ENCODE data around the gene NOC2L.
A peak's percentile ranks its signal among the peaks of the same experiment; 100 is the strongest.

Gene NOC2L

DNA sequence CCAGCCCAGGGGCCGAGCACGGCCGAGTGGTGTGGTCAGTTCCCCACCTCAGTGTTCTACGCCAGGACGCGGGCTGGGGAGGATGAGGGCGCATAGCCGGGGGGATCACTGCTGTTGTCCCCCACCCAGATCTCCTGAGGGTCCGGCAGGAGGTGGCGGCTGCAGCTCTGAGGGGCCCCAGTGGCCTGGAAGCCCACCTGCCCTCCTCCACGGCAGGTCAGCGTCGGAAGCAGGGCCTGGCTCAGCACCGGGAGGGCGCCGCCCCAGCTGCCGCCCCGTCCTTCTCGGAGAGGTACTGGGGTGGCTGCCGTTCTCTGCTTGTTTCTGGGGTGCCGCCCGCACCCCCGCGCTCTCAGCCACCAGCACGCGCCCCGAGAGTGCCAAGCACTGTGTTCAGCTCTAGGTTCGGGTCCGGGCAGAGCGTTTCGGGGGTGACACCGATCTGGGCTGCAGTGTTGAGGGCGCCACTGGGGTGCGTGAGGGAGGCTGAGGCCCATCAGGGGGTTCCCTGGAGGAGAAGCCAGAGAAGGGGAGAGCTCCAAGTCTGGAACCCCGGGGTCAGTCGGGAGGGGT lies 18.0 kb downstream of the NOC2L start:
- no peak overlapping the region for H3K27ac Mint-ChIP-seq
- peaks cover 3% of the 10 kb centered on the region for H3K4me1 Mint-ChIP-seq (ENCODE audit: low read depth)
- peak overlapping the region; percentile 58 for H3K4me3 Mint-ChIP-seq

DNA sequence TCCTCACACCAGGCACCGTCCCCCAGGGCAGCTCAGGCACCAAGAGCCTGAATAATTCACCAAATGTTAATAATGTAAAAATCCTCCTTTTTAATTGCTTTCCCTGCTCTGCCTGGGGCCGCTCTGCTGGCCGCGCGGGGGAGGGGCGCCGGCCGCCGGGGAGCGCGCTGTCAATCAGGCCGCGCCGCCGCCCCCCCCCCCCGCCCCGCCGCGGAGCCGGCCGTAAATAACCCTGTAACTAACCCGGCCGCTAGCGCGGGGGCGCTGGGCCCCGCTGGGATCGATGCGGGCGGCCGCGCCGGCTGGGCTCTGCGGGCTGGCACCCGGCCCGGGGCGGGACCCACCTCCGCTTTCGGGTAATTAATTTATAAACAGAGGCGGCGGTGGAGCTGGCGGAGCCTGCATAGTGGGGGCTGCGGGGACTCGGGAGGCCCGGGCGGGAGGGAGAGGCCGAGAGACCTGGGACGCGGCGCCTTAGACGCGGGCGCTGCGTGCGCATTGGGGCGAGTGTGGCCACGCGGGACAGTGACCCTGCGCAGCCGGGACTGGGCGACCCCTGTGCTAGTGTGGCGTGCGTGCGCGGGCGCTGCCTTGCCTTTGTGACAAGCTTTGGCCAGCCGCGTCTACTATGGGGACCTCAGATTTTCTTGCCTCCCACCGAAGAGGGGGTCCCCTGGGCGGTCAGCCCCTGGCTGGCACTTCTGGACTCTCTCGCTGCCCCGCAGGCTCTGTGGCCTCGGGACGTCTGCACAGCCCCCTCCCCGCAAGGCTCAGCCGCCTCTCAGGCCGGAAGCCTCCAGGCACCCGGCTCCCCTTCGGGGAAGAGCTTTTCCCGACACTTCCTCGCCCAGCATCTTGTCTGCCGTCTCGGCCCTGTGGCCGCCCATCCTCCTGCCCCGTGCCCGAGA lies 18.7 kb downstream of the NOC2L start:
- Mint-ChIP-seq H3K27ac (no peak overlapping the region), H3K27me3 (ENCODE audit: low read depth) (peaks cover 33% of the 10 kb centered on the region), H3K9me3 (no peaks in the 10 kb centered on the region), H3K36me3 (ENCODE audit: low read depth) (peaks cover 7% of the 10 kb centered on the region), H3K4me3 (peak overlapping the region; percentile 21), H3K4me1 (ENCODE audit: low read depth) (peaks cover 3% of the 10 kb centered on the region)
- no peak for DNase-seq (ENCODE audit: low spot score)

More for the DNA sequence above, 18.0 kb downstream of the NOC2L start:
- Mint-ChIP-seq H3K9me3 (no peaks in the 10 kb centered on the region), H3K27me3 (ENCODE audit: low read depth) (peaks cover 30% of the 10 kb centered on the region), H3K36me3 (ENCODE audit: low read depth) (peaks cover 14% of the 10 kb centered on the region)
- no peak for DNase-seq (ENCODE audit: low spot score)

DNA sequence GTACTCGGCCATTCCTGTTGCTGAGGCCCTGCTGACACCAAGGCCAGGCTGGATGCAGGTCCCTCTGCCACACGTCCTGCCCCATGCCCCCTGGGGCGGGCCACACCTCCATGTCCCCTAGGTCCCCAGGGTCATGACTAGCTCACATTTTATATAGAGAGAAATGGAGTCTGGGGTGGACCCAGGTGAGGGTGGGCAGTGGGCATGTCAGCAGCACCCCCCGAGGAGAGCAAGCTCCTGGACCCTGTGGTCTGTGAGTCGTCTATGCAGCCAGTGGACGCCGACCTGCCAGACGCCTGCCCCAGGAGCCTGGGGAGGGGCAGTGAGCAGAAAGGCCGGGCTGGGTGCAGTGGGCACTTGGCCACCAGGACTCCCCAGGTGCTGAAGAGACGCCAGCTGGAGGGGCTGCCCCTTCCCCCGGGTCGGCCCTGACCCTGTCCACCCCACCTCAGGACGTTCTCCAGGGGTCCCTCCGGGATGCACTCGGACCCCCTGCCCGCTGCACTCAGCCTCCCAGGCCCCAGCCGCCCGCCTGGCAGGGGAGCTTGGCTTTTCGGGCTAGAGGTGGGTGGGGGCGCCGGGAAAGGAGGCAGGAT lies 19.4 kb downstream of the NOC2L start:
- H3K4me1 Mint-ChIP-seq (ENCODE audit: low read depth), result peaks cover 3% of the 10 kb centered on the region
- peaks cover 2% of the 10 kb centered on the region for H3K36me3 Mint-ChIP-seq (ENCODE audit: low read depth)
- no peak overlapping the region for H3K27ac Mint-ChIP-seq
- DNase-seq (ENCODE audit: low spot score), result no peak
- H3K9me3 Mint-ChIP-seq, result no peaks in the 10 kb centered on the region
- no peak overlapping the region for H3K4me3 Mint-ChIP-seq
- peaks cover 38% of the 10 kb centered on the region for H3K27me3 Mint-ChIP-seq (ENCODE audit: low read depth)

GRCh38 chr1:938711-939489 lies 20.2 kb downstream of the NOC2L start:
- H3K4me3 Mint-ChIP-seq, result no peak overlapping the region

GRCh38 chr1:938088-938683 lies 20.9 kb downstream of the NOC2L start:
- no peak overlapping the region for H3K4me3 Mint-ChIP-seq
- no peak overlapping the region for H3K27ac Mint-ChIP-seq
- H3K9me3 Mint-ChIP-seq, result no peaks in the 10 kb centered on the region
- no peaks in the 10 kb centered on the region for H3K36me3 Mint-ChIP-seq (ENCODE audit: low read depth)
- no peak for DNase-seq (ENCODE audit: low spot score)
- peaks cover 3% of the 10 kb centered on the region for H3K4me1 Mint-ChIP-seq (ENCODE audit: low read depth)
- peaks cover 39% of the 10 kb centered on the region for H3K27me3 Mint-ChIP-seq (ENCODE audit: low read depth)

More at GRCh38 chr1:938711-939489, 20.2 kb downstream of the NOC2L start:
- H3K4me1 Mint-ChIP-seq (ENCODE audit: low read depth), result peaks cover 3% of the 10 kb centered on the region
- no peak for DNase-seq (ENCODE audit: low spot score)
- no peaks in the 10 kb centered on the region for H3K36me3 Mint-ChIP-seq (ENCODE audit: low read depth)
- peaks cover 38% of the 10 kb centered on the region for H3K27me3 Mint-ChIP-seq (ENCODE audit: low read depth)
- H3K27ac Mint-ChIP-seq, result no peak overlapping the region
- H3K9me3 Mint-ChIP-seq, result no peaks in the 10 kb centered on the region

GRCh38 chr1:937521-937920 lies 21.5 kb downstream of the NOC2L start:
- Mint-ChIP-seq H3K36me3 (ENCODE audit: low read depth) (no peaks in the 10 kb centered on the region), H3K4me3 (no peak overlapping the region), H3K27me3 (ENCODE audit: low read depth) (peaks cover 38% of the 10 kb centered on the region), H3K27ac (no peak overlapping the region), H3K4me1 (ENCODE audit: low read depth) (peaks cover 3% of the 10 kb centered on the region), H3K9me3 (no peaks in the 10 kb centered on the region)
- no peak for DNase-seq (ENCODE audit: low spot score)

- DNase-seq (ENCODE audit: low spot score), result no peak
- Mint-ChIP-seq H3K36me3 (ENCODE audit: low read depth) (no peaks in the 10 kb centered on the region), H3K4me1 (ENCODE audit: low read depth) (peaks cover 3% of the 10 kb centered on the region), H3K9me3 (no peaks in the 10 kb centered on the region), H3K27me3 (ENCODE audit: low read depth) (peaks cover 39% of the 10 kb centered on the region), H3K27ac (no peak overlapping the region), H3K4me3 (no peak overlapping the region)
These were observed 22.4 kb downstream of the NOC2L start for GRCh38 chr1:936348-937264.

DNA sequence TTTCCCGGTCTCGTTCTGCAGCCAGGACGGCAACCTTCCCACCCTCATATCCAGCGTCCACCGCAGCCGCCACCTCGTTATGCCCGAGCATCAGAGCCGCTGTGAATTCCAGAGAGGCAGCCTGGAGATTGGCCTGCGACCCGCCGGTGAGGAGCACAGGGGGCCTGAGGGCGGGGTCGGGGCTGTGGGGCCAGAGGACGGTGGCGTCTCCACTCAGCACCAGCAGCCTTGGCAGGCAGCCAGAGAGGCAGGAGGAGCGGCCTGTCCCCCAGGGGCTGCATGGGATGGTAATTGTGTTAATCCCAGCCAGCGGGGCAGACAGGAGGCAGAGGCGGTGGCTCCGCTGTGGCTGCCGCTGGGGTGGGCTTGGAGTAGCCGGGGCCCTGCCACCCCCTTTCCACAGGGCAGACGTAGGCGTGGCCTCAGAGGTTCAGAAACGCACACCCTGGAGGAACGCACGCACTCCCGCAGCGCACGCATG lies 23.3 kb downstream of the NOC2L start:
- no peaks in the 10 kb centered on the region for H3K9me3 Mint-ChIP-seq
- DNase-seq (ENCODE audit: low spot score), result no peak
- H3K4me1 Mint-ChIP-seq (ENCODE audit: low read depth), result no peaks in the 10 kb centered on the region
- peaks cover 40% of the 10 kb centered on the region for H3K27me3 Mint-ChIP-seq (ENCODE audit: low read depth)
- H3K4me3 Mint-ChIP-seq, result no peak overlapping the region
- H3K27ac Mint-ChIP-seq, result no peak overlapping the region
- H3K36me3 Mint-ChIP-seq (ENCODE audit: low read depth), result no peaks in the 10 kb centered on the region

DNA sequence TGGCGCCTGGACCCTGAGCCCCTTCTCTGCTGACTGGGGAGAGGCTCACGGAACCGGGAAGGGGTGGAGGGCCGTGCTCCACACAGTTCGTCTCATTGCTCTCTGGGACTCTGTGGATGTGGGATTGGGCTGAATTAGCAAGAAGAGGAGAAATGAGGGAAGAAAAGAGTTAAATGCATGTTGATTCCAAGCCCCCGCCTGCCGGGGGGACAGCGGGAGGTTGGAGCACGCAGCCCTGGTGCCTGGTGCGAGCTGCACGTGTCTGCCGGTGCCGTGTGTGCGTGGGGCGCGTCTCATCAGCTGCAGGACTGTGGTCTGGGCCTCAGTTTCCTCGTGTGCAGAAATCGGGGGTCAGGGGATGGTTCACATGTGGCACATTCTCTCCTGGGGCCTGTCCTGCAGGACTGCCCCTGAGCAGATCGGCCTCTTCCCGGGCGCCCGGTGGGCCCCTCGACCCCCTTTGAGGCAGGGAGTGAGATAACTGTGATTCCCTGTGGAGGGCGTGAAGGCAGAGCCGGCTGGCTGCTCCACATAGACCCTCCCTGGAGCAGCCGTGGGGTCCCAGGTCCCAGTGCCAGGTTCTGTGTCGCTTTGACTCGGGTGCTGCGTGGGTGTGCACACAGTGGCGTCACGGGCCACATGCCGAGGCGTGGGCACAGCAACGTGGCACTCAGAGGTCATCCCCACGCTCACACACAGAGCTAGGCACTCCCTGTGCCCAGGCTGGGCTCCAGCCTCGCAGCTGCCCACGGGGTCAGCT lies 23.9 kb downstream of the NOC2L start:
- H3K9me3 Mint-ChIP-seq, result no peaks in the 10 kb centered on the region

DNA sequence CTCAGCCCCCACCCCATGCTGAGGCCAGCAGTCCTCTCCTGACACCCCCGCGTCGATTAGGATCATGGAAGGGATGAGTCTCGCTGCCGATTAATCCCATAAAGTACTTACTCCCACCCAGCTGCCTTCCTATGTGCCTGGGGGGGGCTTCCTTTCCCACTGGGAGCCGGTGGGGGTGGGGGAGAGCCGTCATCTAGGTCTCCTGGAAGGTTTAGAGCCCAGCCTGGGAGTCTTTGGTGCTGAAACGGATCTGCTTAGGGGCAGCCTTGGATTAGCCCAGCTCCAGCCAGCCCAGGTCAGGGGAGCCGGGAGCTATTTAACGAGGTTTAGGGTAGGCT lies 25.5 kb downstream of the NOC2L start:
- Mint-ChIP-seq H3K27me3 (ENCODE audit: low read depth) (peaks cover 36% of the 10 kb centered on the region), H3K9me3 (no peaks in the 10 kb centered on the region), H3K27ac (no peak overlapping the region), H3K4me1 (ENCODE audit: low read depth) (no peaks in the 10 kb centered on the region), H3K4me3 (no peak overlapping the region), H3K36me3 (ENCODE audit: low read depth) (no peaks in the 10 kb centered on the region)
- DNase-seq (ENCODE audit: low spot score), result no peak

More for the DNA sequence above, 23.9 kb downstream of the NOC2L start:
- no peak for DNase-seq (ENCODE audit: low spot score)
- no peak overlapping the region for H3K4me3 Mint-ChIP-seq
- H3K4me1 Mint-ChIP-seq (ENCODE audit: low read depth), result no peaks in the 10 kb centered on the region
- H3K27ac Mint-ChIP-seq, result no peak overlapping the region
- peaks cover 37% of the 10 kb centered on the region for H3K27me3 Mint-ChIP-seq (ENCODE audit: low read depth)
- H3K36me3 Mint-ChIP-seq (ENCODE audit: low read depth), result no peaks in the 10 kb centered on the region

DNA sequence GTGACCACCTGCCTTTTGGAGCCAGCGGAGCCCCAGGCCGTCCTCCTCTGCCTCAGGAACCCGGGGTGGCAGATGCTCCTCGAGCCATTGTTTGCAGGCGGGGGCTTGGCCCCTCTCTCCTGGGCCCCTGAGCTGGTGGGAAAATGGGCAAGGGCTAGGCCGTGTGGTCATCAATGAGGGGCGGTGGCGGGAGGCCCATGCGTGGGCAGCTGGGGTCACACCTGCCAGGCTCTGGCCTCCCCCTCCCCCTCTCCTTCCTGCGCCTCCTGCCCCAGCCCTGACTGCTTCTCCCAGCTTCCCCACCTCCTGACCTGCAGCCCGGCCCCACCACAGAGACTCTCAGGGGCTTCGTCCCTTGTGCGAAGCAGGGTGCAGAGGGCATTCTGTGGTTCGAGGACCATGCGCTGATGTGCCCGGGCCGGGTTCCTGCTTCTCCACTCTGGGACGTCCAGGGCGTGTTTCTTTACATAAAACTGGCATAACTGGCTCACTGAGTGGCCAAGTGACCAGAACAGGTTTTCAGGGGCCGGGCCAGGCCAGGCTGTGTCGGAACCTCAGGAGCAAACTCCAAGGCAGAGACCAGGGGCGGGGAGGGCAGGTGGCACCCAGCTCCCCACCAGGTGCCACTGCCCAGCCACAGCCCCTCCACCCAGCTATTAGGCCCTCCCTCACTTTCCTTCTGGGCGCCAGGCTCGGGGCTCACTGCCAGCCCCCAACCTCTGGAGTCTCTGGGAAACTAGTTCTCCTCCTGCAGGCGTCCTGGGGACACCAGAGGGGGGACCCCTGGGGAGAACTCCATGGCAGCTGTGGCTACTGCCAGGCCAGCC lies 26.1 kb downstream of the NOC2L start:
- DNase-seq (ENCODE audit: low spot score), result no peak
- H3K4me1 Mint-ChIP-seq (ENCODE audit: low read depth), result no peaks in the 10 kb centered on the region
- H3K4me3 Mint-ChIP-seq, result no peak overlapping the region
- H3K27me3 Mint-ChIP-seq (ENCODE audit: low read depth), result peaks cover 30% of the 10 kb centered on the region
- no peak overlapping the region for H3K27ac Mint-ChIP-seq
- H3K36me3 Mint-ChIP-seq (ENCODE audit: low read depth), result no peaks in the 10 kb centered on the region
- no peaks in the 10 kb centered on the region for H3K9me3 Mint-ChIP-seq

GRCh38 chr1:932173-932510 lies 26.9 kb downstream of the NOC2L start:
- H3K4me1 Mint-ChIP-seq (ENCODE audit: low read depth), result no peaks in the 10 kb centered on the region
- peaks cover 34% of the 10 kb centered on the region for H3K27me3 Mint-ChIP-seq (ENCODE audit: low read depth)
- H3K4me3 Mint-ChIP-seq, result no peak overlapping the region
- no peak for DNase-seq (ENCODE audit: low spot score)
- no peak overlapping the region for H3K27ac Mint-ChIP-seq
- no peaks in the 10 kb centered on the region for H3K36me3 Mint-ChIP-seq (ENCODE audit: low read depth)
- no peaks in the 10 kb centered on the region for H3K9me3 Mint-ChIP-seq

All from T-helper 2 cell treated with Interferon-gamma antibody and Interleukin-4, amounts not matched to agents 5 μg/mL and 100 μg/mL, for 36 hours (primary cell).